GM12801 (cell line): Measurements from ENCODE around the gene MSI2.

ENCODE experiments used
- TF ChIP-seq, protein P1 (sequence below): IDR thresholded peaks from one replicate; pipeline ENCODE4 v1.5.1; 2011; ENCODE audit warnings: control low read depth; ENCODE audit not compliant: insufficient read length; ENCODE audit errors: extremely low read depth

Gene MSI2

DNA sequence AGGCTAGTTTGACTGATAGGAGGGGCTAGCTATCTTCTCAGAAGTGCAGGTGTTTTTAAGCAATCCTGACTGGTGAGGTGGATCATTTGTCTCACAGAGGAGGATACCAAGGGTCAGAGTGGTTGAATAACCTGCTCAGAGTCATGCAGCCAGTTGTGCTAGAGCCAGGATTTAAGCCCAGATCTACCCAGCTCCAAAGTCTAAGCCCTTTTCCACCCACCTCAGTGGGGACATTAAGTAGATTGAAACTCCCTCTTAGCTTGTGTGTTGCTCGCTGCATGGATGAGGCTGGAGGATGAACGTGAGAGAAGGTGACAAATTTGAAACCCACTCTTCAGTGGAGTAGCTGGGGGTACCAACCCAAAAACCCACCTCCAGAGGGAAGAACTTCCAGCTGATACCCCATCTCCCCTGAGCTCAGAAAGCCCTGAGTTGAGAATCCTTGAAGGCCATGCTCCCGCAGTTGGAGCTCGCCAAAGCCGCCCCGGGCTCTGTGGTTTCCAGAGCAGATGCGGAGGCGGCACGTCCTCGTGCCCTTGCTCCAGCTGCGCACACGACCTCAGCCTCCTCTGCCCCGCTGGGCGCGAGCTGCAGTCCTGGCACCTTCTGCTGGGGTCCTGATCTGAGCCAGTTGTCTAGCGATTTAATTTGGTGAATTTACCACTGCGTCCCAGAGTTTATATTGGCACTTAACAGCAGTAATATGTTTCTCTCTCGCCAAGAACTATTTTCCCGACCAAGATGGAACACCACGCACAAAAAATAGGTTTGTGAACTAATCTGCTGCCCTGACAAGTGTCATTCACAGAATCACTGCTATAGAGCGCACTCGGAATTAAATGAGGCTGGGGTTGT, 329.2 kb downstream of the MSI2 start:
- TF ChIP-seq, protein P1, sequence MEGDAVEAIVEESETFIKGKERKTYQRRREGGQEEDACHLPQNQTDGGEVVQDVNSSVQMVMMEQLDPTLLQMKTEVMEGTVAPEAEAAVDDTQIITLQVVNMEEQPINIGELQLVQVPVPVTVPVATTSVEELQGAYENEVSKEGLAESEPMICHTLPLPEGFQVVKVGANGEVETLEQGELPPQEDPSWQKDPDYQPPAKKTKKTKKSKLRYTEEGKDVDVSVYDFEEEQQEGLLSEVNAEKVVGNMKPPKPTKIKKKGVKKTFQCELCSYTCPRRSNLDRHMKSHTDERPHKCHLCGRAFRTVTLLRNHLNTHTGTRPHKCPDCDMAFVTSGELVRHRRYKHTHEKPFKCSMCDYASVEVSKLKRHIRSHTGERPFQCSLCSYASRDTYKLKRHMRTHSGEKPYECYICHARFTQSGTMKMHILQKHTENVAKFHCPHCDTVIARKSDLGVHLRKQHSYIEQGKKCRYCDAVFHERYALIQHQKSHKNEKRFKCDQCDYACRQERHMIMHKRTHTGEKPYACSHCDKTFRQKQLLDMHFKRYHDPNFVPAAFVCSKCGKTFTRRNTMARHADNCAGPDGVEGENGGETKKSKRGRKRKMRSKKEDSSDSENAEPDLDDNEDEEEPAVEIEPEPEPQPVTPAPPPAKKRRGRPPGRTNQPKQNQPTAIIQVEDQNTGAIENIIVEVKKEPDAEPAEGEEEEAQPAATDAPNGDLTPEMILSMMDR = no peak

- TF ChIP-seq, protein P1 = no peak
Measured at GRCh38 chr17:57586196-57586740, 329.9 kb downstream of the MSI2 start.

DNA sequence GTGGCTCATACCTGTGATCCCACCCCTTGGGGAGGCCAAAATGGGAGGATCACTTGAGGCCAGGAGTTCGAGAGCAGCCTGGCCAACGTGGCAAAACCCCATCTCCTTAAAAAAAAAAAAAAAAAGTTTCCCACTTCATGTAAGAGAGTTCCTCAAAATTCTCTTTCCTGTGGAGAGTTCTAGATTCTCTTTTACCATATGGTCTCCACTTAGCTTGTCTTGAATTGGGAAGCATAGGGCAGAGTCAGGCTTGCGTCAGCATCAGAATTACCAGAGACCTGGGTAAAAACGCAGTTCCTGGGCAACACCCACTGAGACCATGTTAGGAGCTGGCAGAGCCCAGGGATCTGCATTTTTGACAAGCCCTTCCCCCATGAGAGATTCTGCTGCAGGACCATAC, 330.4 kb downstream of the MSI2 start:
- TF ChIP-seq, protein P1 = no peak

DNA sequence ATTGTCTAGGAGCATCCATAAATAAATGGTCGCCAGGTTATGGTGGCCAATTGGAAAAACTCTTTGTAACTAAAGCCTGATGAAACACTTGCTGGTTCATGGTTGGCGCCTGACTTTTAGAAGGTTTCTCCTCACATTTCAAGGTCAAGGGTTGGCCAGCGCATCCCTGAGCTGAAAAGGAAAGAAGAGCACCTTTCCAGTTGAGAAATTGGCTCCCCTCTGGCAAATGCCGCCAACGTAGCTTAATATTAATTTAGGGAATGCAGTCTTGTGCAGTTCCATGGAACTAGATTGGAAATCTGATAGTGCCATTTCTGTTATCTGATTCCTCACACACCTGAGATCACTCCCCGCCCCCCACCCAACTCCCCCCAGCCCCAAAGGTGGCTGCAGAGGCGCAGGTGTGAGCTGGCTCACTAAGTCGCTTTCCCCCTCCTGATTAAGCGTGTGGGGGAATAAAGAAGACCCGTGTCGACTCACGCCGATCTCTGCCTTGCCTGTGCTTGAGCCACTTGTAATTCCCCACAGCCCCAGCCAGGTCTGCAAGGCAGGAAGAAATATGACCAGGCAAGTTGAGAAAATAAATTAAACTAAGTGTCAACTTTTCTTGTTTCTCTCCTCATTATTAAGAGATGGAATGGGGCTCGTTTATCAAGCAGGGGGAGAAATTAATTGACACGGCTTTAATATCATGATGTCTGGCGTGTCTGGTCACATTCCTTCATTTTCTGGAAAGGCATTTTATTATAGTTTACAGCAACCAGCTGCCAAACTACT, 331.1 kb downstream of the MSI2 start:
- TF ChIP-seq, protein P1 = no peak

GRCh38 chr17:57588086-57588485, 331.8 kb downstream of the MSI2 start:
- TF ChIP-seq, protein P1 = no peak

DNA sequence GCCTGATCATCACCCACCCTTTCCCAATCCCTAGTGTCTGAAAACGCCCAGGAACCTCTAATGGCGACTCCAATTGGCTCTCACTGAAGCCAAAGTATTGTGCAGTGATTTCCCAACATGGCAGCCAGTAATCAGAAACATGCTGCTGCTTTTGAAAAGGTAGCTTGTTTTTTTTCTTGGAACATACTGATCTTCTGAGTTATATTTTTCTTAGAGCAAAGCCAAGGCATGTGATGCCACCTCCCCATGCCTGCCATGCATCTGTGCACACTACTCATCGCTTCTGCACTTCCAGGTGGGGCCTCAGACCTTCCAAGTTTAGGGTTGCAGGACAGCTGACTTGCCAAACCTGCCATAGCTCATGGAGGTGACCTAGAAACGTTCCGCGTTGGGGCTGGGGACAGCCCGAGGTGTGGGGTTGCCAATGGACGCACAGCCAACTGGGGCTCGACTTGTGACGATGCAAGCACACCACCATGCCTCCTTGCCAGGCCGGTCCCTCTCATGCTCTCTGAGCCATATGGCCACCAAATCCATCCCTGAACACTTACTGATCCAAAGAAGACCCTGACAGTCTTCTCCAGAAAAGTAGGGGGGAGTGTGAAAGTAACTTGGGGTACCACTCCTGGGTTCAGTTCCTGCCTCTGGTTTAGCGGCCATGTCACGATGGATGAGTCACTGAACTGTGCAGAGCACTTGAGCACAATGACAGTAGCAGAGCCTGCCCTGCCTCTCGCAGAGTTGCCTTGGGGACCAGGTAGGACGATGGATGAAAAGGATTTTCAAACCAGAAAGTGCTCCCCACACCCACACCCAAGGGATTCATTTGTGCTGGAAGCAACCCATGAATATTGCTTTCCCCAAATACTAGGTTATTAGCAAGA, 333.1 kb downstream of the MSI2 start:
- TF ChIP-seq, protein P1 = no peak
